ENCODE results near the gene PLA2G4C.

The PLA2G4C gene

GRCh38 chr19:48059331-48059730, 51.3 kb downstream of the PLA2G4C start:
- H3K27me3 ChIP-seq (ENCODE audit: control insufficient read depth, insufficient read depth, low read length) = no peaks in the 10 kb centered on the region
- H3K27ac ChIP-seq (ENCODE audit: low read length) = no peak overlapping the region
- no CpG with 5 or more reads among the region's 6 CpGs for WGBS (ENCODE audit: insufficient coverage, insufficient read length)
- no peak overlapping the region for H3K4me3 ChIP-seq (ENCODE audit: low read length)
- H3K4me1 ChIP-seq (ENCODE audit: control insufficient read depth, insufficient read depth, low read length) = no peaks in the 10 kb centered on the region; the same call in 1 of the 2 replicates
- no peak for DNase-seq (ENCODE audit: low read depth, low spot score)
- no peaks in the 10 kb centered on the region for H3K9me3 ChIP-seq (ENCODE audit: control insufficient read depth, insufficient read depth, low read length)
- no peaks in the 10 kb centered on the region for H3K36me3 ChIP-seq (ENCODE audit: control insufficient read depth, insufficient read depth, low read length)

GRCh38 chr19:48053856-48054255, 56.8 kb downstream of the PLA2G4C start:
- no peak overlapping the region for H3K27ac ChIP-seq (ENCODE audit: low read length)
- H3K27me3 ChIP-seq (ENCODE audit: control insufficient read depth, insufficient read depth, low read length) = no peaks in the 10 kb centered on the region
- H3K36me3 ChIP-seq (ENCODE audit: control insufficient read depth, insufficient read depth, low read length) = no peaks in the 10 kb centered on the region
- no peaks in the 10 kb centered on the region for H3K4me1 ChIP-seq (ENCODE audit: control insufficient read depth, insufficient read depth, low read length)
- no peak for DNase-seq (ENCODE audit: low read depth, low spot score)
- no peaks in the 10 kb centered on the region for H3K9me3 ChIP-seq (ENCODE audit: control insufficient read depth, insufficient read depth, low read length)
- H3K4me3 ChIP-seq (ENCODE audit: low read length) = no peak overlapping the region
- no CpG with 5 or more reads among the region's 5 CpGs for WGBS (ENCODE audit: insufficient coverage, insufficient read length)

GRCh38 chr19:48053076-48053475, 57.5 kb downstream of the PLA2G4C start:
- no peaks in the 10 kb centered on the region for H3K4me1 ChIP-seq (ENCODE audit: control insufficient read depth, insufficient read depth, low read length)
- no peaks in the 10 kb centered on the region for H3K27me3 ChIP-seq (ENCODE audit: control insufficient read depth, insufficient read depth, low read length)
- H3K36me3 ChIP-seq (ENCODE audit: control insufficient read depth, insufficient read depth, low read length) = no peaks in the 10 kb centered on the region
- H3K27ac ChIP-seq (ENCODE audit: low read length) = no peak overlapping the region
- H3K9me3 ChIP-seq (ENCODE audit: control insufficient read depth, insufficient read depth, low read length) = no peaks in the 10 kb centered on the region
- no peak for DNase-seq (ENCODE audit: low read depth, low spot score)
- no CpG with 5 or more reads among the region's 5 CpGs for WGBS (ENCODE audit: insufficient coverage, insufficient read length)
- H3K4me3 ChIP-seq (ENCODE audit: low read length) = no peak overlapping the region

GRCh38 chr19:48051335-48052033, 59.1 kb downstream of the PLA2G4C start:
- H3K4me1 ChIP-seq (ENCODE audit: control insufficient read depth, insufficient read depth, low read length) = no peaks in the 10 kb centered on the region
- WGBS (ENCODE audit: insufficient coverage, insufficient read length) = no CpG with 5 or more reads among the region's 10 CpGs
- no peak overlapping the region for H3K27ac ChIP-seq (ENCODE audit: low read length)
- H3K36me3 ChIP-seq (ENCODE audit: control insufficient read depth, insufficient read depth, low read length) = no peaks in the 10 kb centered on the region
- no peak for DNase-seq (ENCODE audit: low read depth, low spot score)
- H3K4me3 ChIP-seq (ENCODE audit: low read length) = no peak overlapping the region
- H3K27me3 ChIP-seq (ENCODE audit: control insufficient read depth, insufficient read depth, low read length) = no peaks in the 10 kb centered on the region
- H3K9me3 ChIP-seq (ENCODE audit: control insufficient read depth, insufficient read depth, low read length) = no peaks in the 10 kb centered on the region

- Histone ChIP-seq H3K27me3 (ENCODE audit: control insufficient read depth, insufficient read depth, low read length) (no peaks in the 10 kb centered on the region), H3K4me3 (ENCODE audit: low read length) (no peak overlapping the region), H3K27ac (ENCODE audit: low read length) (no peak overlapping the region), H3K36me3 (ENCODE audit: control insufficient read depth, insufficient read depth, low read length) (no peaks in the 10 kb centered on the region), H3K4me1 (ENCODE audit: control insufficient read depth, insufficient read depth, low read length) (no peaks in the 10 kb centered on the region), H3K9me3 (ENCODE audit: control insufficient read depth, insufficient read depth, low read length) (no peaks in the 10 kb centered on the region)
- WGBS (ENCODE audit: insufficient coverage, insufficient read length) = no CpG with 5 or more reads among the region's 5 CpGs
- DNase-seq (ENCODE audit: low read depth, low spot score) = no peak
These were observed 66.1 kb downstream of the PLA2G4C start for GRCh38 chr19:48044561-48044960.

GRCh38 chr19:48043675-48044258, 66.8 kb downstream of the PLA2G4C start, which contains the start of gene CABP5:
Gene CABP5 (minus strand): TSS chr19:48044079. CDS start chr19:48043922, 157 bp downstream.
- Histone ChIP-seq H3K36me3 (ENCODE audit: control insufficient read depth, insufficient read depth, low read length) (no peaks in the 10 kb centered on the region), H3K27me3 (ENCODE audit: control insufficient read depth, insufficient read depth, low read length) (no peaks in the 10 kb centered on the region), H3K27ac (ENCODE audit: low read length) (no peak within 1 kb of the TSS), H3K9me3 (ENCODE audit: control insufficient read depth, insufficient read depth, low read length) (no peaks in the 10 kb centered on the region), H3K4me1 (ENCODE audit: control insufficient read depth, insufficient read depth, low read length) (no peaks in the 10 kb centered on the region), H3K4me3 (ENCODE audit: low read length) (no peak within 1 kb of the TSS)
- DNase-seq (ENCODE audit: low read depth, low spot score) = no peak
- no CpG with 5 or more reads among the region's 10 CpGs for WGBS (ENCODE audit: insufficient coverage, insufficient read length)

- Histone ChIP-seq H3K36me3 (ENCODE audit: control insufficient read depth, insufficient read depth, low read length) (no peaks in the 10 kb centered on the region), H3K27ac (ENCODE audit: low read length) (no peak overlapping the region), H3K27me3 (ENCODE audit: control insufficient read depth, insufficient read depth, low read length) (no peaks in the 10 kb centered on the region), H3K4me3 (ENCODE audit: low read length) (no peak overlapping the region), H3K9me3 (ENCODE audit: control insufficient read depth, insufficient read depth, low read length) (no peaks in the 10 kb centered on the region), H3K4me1 (ENCODE audit: control insufficient read depth, insufficient read depth, low read length) (no peaks in the 10 kb centered on the region)
- no CpG with 5 or more reads among the region's 2 CpGs for WGBS (ENCODE audit: insufficient coverage, insufficient read length)
- DNase-seq (ENCODE audit: low read depth, low spot score) = no peak
These were observed 68.6 kb downstream of the PLA2G4C start for GRCh38 chr19:48041877-48042580.

GRCh38 chr19:48036765-48037164, 73.9 kb downstream of the PLA2G4C start:
- DNase-seq (ENCODE audit: low read depth, low spot score) = no peak
- no CpG with 5 or more reads among the region's 2 CpGs for WGBS (ENCODE audit: insufficient coverage, insufficient read length)
- no peaks in the 10 kb centered on the region for H3K27me3 ChIP-seq (ENCODE audit: control insufficient read depth, insufficient read depth, low read length)
- H3K9me3 ChIP-seq (ENCODE audit: control insufficient read depth, insufficient read depth, low read length) = no peaks in the 10 kb centered on the region
- H3K4me3 ChIP-seq (ENCODE audit: low read length) = no peak overlapping the region
- H3K27ac ChIP-seq (ENCODE audit: low read length) = no peak overlapping the region
- H3K36me3 ChIP-seq (ENCODE audit: control insufficient read depth, insufficient read depth, low read length) = no peaks in the 10 kb centered on the region
- H3K4me1 ChIP-seq (ENCODE audit: control insufficient read depth, insufficient read depth, low read length) = no peaks in the 10 kb centered on the region

GRCh38 chr19:48033604-48034003, 77.0 kb downstream of the PLA2G4C start:
- Histone ChIP-seq H3K27me3 (ENCODE audit: control insufficient read depth, insufficient read depth, low read length) (no peaks in the 10 kb centered on the region), H3K4me3 (ENCODE audit: low read length) (no peak overlapping the region), H3K27ac (ENCODE audit: low read length) (no peak overlapping the region), H3K9me3 (ENCODE audit: control insufficient read depth, insufficient read depth, low read length) (no peaks in the 10 kb centered on the region), H3K36me3 (ENCODE audit: control insufficient read depth, insufficient read depth, low read length) (no peaks in the 10 kb centered on the region), H3K4me1 (ENCODE audit: control insufficient read depth, insufficient read depth, low read length) (no peaks in the 10 kb centered on the region)
- no peak for DNase-seq (ENCODE audit: low read depth, low spot score)
- whole genome bisulfite sequencing (ENCODE audit: insufficient coverage, insufficient read length) = no CpG with 5 or more reads among the region's 5 CpGs

- Histone ChIP-seq H3K4me1 (ENCODE audit: control insufficient read depth, insufficient read depth, low read length) (no peaks in the 10 kb centered on the region), H3K36me3 (ENCODE audit: control insufficient read depth, insufficient read depth, low read length) (no peaks in the 10 kb centered on the region)
These were observed 80.5 kb downstream of the PLA2G4C start for GRCh38 chr19:48030073-48030472.

More at GRCh38 chr19:48030073-48030472, 80.5 kb downstream of the PLA2G4C start:
- DNase-seq (ENCODE audit: low read depth, low spot score) = no peak
- no CpG with 5 or more reads among the region's 10 CpGs for WGBS (ENCODE audit: insufficient coverage, insufficient read length)
- H3K4me3 ChIP-seq (ENCODE audit: low read length) = no peak overlapping the region
- no peak overlapping the region for H3K27ac ChIP-seq (ENCODE audit: low read length)
- no peaks in the 10 kb centered on the region for H3K9me3 ChIP-seq (ENCODE audit: control insufficient read depth, insufficient read depth, low read length)
- no peaks in the 10 kb centered on the region for H3K27me3 ChIP-seq (ENCODE audit: control insufficient read depth, insufficient read depth, low read length)
